ENCODE measurements around the gene MAPK1. TPM values are rescaled to one million over a fixed set of nuclear protein-coding genes. Genes with fewer than 3 reads are reported as not detected.

The MAPK1 gene
- total and polyA plus RNA-seq, 9 of the 15 experiments (the other 6 are each of a cell fraction or from before 2014, with no cell fraction given) = 46.3 to 575 (median 283) TPM

DNA sequence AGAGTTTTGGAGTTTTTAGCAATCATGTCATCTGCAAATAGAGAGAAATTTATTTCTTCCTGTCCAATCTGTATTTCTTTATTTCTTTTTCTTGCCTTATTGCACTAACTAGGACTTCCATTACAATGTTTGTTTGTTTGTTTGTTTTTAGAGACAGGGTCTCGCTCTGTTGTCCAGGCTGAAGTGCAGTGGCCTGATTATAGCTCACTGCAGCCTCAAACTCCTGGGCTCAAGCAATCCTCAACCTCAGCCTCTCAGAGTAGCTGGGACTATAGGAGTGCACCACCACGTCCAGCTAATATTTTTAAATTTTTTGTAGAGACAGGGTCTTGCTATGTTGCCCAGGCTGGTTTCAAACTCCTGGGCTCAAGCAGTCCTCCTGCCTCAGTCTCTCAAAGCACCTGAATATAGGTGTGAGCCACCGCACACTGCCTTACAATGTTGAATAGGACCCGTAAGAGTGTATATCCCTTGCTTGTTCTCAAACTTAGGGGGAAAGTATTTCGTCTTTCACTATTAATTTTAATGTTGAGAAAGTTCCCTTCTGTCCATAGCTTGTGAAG, 29.6 kb upstream of the MAPK1 start:
- Histone ChIP-seq H3K4me3 (no peak overlapping the region), H3K36me3 (ENCODE audit: control insufficient read depth, insufficient read depth, low read length) (no peaks in the 10 kb centered on the region), H3K9me3 (replicated peaks; ENCODE audit: control insufficient read depth, insufficient read depth, low read depth, low read length) (no peaks in the 10 kb centered on the region), H3K4me1 (replicated peaks in 1 of 2; ENCODE audit: control insufficient read depth in 2 of 2, insufficient read depth in 2 of 2, low read length in 2 of 2) (no peaks in the 10 kb centered on the region), H2AFZ (ENCODE audit: low read depth, low read length) (no peak overlapping the region), H3K27ac (ENCODE audit: extremely low read depth, low read depth, low read length) (no peak overlapping the region), H3K9ac (ENCODE audit: insufficient read depth in 1 of 2, low read depth in 2 of 2, low read length in 2 of 2) (no peak overlapping the region), H3K79me2 (ENCODE audit: control insufficient read depth, insufficient read depth, low read length) (no peaks in the 10 kb centered on the region), H3K27me3 (ENCODE audit: control insufficient read depth in 2 of 2, insufficient read depth in 2 of 2, low read length in 2 of 2) (peaks cover 15 to 41% of the 10 kb centered on the region in 2 experiments; a peak in 3 of 5 replicates), H3K9me1 (ENCODE audit: control insufficient read depth, insufficient read depth, low read length) (no peaks in the 10 kb centered on the region), H3K4me2 (ENCODE audit: insufficient read depth, low read length) (no peak overlapping the region), H4K20me1 (replicated peaks; ENCODE audit: control insufficient read depth, insufficient read depth, low read length) (no peaks in the 10 kb centered on the region)
- in situ Hi-C loops (cut with MboI) = no loop called here
- FAIRE-seq (no peak), ATAC-seq (no peak), DNase-seq (ENCODE audit: extremely low read depth in 1 of 4, low spot score in 3 of 4) (no peak)
- ChIA-PET CTCF (ENCODE audit: low intra/inter-chr PET ratio) (no interaction called here), POLR2A (interaction anchor here (0.6 to 49.7 kb wide), 15 partner anchors 8 to 177 kb away, joined by 3 to 1041 read pairs (median 4); partner anchors contain the start of genes MAPK1 and PPM1F)
- no TSS peak for BruUV-seq (replicated peaks)
- intact Hi-C loops (cut with micrococcal nuclease) = no loop called here
- 13% methylated on average over 5 of the region's 5 CpGs for WGBS (ENCODE audit: insufficient coverage, low coverage, missing lambda C conversion rate)
- TF ChIP-seq L3MBTL2 (IDR thresholded peaks at IDR 0.05) = no peak
- no peak for TF ChIP-seq CHD2 (IDR thresholded peaks at IDR 0.05; ENCODE audit: low read depth, low read length)
- TF ChIP-seq, protein P1, sequence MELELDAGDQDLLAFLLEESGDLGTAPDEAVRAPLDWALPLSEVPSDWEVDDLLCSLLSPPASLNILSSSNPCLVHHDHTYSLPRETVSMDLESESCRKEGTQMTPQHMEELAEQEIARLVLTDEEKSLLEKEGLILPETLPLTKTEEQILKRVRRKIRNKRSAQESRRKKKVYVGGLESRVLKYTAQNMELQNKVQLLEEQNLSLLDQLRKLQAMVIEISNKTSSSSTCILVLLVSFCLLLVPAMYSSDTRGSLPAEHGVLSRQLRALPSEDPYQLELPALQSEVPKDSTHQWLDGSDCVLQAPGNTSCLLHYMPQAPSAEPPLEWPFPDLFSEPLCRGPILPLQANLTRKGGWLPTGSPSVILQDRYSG (tag; conservative IDR thresholded peaks at IDR 0.05; ENCODE audit: low read depth) = no peak
- no peak; the same call in 1 of the 2 replicates for TF ChIP-seq ZNF253 (CRISPR knock-in tag; conservative IDR thresholded peaks at IDR 0.05)
- 0 out of 2 replicates have a peak, but pooled peaks have one; percentile 59 for TF ChIP-seq RREB1 (CRISPR knock-in tag; IDR thresholded peaks at IDR 0.05)
- TF ChIP-seq ZNF41 (CRISPR knock-in tag; conservative IDR thresholded peaks at IDR 0.05) = 0 out of 2 replicates have a peak, but pooled peaks have one; percentile 18
- TF ChIP-seq PHB (CRISPR knock-in tag; IDR thresholded peaks at IDR 0.05) = peak; percentile 31; the same call in 1 of the 2 replicates
- no peak for TF ChIP-seq ZNF589 (CRISPR knock-in tag; IDR thresholded peaks at IDR 0.05; ENCODE audit: low read depth)
- peak; percentile 14 for TF ChIP-seq CBX8 (IDR thresholded peaks at IDR 0.05; ENCODE audit: borderline replicate concordance, extremely low read depth, low read depth, low read length, poor library complexity, severe bottlenecking)
- no peak for TF ChIP-seq KHSRP (IDR thresholded peaks at IDR 0.05)
- TF ChIP-seq USF1 (CRISPR knock-in tag; IDR thresholded peaks at IDR 0.05) = peak; percentile 24; the same call in 1 of the 2 replicates
- TF ChIP-seq, protein P2, sequence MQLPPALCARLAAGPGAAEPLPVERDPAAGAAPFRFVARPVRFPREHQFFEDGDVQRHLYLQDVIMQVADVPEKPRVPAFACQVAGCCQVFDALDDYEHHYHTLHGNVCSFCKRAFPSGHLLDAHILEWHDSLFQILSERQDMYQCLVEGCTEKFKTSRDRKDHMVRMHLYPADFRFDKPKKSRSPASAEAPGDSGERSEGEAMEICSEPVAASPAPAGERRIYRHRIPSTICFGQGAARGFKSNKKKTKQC (CRISPR knock-in tag; IDR thresholded peaks at IDR 0.05) = peak; percentile 69; the same call in 1 of the 2 replicates
- no peak for TF ChIP-seq PHTF2 (CRISPR knock-in tag; IDR thresholded peaks at IDR 0.05)
- TF ChIP-seq DMBX1 (CRISPR knock-in tag; IDR thresholded peaks at IDR 0.05; ENCODE audit: borderline replicate concordance) = peak; percentile 55; the same call in 1 of the 2 replicates
